ENCODE results near the gene XPC.

- TF ChIP-seq, protein P1, sequence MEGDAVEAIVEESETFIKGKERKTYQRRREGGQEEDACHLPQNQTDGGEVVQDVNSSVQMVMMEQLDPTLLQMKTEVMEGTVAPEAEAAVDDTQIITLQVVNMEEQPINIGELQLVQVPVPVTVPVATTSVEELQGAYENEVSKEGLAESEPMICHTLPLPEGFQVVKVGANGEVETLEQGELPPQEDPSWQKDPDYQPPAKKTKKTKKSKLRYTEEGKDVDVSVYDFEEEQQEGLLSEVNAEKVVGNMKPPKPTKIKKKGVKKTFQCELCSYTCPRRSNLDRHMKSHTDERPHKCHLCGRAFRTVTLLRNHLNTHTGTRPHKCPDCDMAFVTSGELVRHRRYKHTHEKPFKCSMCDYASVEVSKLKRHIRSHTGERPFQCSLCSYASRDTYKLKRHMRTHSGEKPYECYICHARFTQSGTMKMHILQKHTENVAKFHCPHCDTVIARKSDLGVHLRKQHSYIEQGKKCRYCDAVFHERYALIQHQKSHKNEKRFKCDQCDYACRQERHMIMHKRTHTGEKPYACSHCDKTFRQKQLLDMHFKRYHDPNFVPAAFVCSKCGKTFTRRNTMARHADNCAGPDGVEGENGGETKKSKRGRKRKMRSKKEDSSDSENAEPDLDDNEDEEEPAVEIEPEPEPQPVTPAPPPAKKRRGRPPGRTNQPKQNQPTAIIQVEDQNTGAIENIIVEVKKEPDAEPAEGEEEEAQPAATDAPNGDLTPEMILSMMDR (IDR thresholded peaks at IDR 0.05; ENCODE audit: poor library complexity): no peak
- no peak for TF ChIP-seq EZH2 (IDR thresholded peaks at IDR 0.05; ENCODE audit: borderline replicate concordance)
Measured at GRCh38 chr3:14183015-14183577, 4.7 kb upstream of the XPC start.

Data from hepatocyte (in vitro differentiated cells).